GM12864 (cell line): ENCODE measurements around the gene OR4D2.

Experiments used
- DNase-seq: peaks from one replicate; pipeline ENCODE4 v3.0.0-alpha.2; 2011; ENCODE audit warnings: low read depth
- H3K4me3 ChIP-seq: 2 replicates; pipeline ENCODE4 v1.5.1; 2011; ENCODE audit warnings: mild to moderate bottlenecking, low read depth, low read length, control low read depth
- TF ChIP-seq, protein P1 (sequence below): IDR thresholded peaks from 2 replicates; pipeline ENCODE4 v1.5.1; 2011; ENCODE audit warnings: low read depth, mild to moderate bottlenecking, moderate library complexity, low read length, control low read depth, inconsistent platforms; ENCODE audit errors: missing control alignments

The OR4D2 gene

DNA sequence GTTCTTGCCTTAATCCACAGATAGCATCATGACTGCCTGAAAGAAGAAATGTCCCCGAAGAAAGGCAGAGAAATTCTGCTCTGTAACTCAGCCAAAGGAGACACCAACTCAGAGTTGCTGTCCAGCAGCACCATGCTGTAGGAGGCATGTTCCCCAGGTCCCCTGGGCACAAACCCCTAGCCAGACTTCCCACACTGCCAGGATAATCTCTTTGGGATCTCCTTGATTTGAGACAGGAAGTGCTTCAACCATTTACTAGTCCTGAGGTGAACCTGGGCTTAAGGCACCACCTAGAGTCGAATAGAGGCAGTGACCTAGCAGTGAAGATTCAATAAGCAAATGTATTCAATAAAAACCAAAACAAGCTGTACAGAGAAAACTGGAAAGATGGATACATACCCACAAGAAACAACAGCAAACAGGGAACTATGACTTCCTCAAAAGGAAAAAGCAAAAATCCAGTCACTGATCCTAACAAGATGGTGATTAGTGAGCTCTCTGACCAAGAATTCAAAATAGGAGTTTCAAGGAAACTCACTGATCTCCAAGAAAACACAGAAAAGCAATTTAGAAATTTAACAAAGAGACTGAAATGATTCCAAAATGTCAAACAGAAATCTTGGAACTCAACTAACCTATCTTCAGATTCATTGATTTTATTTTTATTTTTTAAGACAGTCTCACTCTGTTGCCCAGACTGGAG lies 5.7 kb downstream of the OR4D2 start:
- no peak overlapping the region for H3K4me3 ChIP-seq
- peak; percentile 10 for DNase-seq
- TF ChIP-seq, protein P1, sequence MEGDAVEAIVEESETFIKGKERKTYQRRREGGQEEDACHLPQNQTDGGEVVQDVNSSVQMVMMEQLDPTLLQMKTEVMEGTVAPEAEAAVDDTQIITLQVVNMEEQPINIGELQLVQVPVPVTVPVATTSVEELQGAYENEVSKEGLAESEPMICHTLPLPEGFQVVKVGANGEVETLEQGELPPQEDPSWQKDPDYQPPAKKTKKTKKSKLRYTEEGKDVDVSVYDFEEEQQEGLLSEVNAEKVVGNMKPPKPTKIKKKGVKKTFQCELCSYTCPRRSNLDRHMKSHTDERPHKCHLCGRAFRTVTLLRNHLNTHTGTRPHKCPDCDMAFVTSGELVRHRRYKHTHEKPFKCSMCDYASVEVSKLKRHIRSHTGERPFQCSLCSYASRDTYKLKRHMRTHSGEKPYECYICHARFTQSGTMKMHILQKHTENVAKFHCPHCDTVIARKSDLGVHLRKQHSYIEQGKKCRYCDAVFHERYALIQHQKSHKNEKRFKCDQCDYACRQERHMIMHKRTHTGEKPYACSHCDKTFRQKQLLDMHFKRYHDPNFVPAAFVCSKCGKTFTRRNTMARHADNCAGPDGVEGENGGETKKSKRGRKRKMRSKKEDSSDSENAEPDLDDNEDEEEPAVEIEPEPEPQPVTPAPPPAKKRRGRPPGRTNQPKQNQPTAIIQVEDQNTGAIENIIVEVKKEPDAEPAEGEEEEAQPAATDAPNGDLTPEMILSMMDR = peak; percentile 64

DNA sequence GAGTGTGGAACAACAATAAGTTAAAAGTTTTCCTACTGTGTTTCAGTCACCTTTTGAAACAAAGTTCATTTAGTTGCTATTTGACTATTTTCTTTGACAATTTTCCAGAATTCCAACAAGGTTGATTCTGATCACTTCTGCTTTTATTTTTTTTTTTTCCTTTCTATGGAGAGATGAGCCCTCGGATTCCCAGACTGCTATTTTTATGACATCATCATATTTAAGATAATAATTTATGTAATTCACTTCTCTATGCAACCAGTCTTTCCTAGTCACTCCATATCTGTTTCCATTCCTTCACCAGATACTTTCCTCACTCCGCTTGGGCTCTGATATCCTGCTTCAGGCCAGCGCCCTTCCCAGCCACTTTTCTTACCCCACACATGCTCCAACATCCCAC lies 8.1 kb downstream of the OR4D2 start:
- DNase-seq = no peak
- TF ChIP-seq, protein P1 = no peak
- no peak overlapping the region for H3K4me3 ChIP-seq

DNA sequence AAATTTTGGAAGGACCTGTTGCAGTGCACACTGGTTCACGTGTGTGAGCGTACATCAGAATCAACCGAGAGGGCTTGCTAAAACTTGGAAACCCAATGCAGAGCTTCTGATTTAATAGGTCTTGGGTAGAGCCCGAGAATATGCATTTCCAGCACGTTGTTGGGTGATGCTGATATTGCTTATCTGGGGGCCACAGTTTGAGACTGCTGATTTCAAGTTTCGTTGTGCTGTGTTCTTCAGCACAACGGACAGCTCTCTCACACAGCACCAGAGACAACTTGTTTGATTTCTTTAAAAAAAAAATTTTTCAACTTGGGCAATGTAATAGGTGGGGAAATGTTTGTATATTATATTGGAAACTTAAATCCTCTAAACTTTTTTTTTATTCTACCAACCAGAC lies 9.4 kb downstream of the OR4D2 start:
- TF ChIP-seq, protein P1 = no peak
- H3K4me3 ChIP-seq = no peak overlapping the region
- DNase-seq = no peak

DNA sequence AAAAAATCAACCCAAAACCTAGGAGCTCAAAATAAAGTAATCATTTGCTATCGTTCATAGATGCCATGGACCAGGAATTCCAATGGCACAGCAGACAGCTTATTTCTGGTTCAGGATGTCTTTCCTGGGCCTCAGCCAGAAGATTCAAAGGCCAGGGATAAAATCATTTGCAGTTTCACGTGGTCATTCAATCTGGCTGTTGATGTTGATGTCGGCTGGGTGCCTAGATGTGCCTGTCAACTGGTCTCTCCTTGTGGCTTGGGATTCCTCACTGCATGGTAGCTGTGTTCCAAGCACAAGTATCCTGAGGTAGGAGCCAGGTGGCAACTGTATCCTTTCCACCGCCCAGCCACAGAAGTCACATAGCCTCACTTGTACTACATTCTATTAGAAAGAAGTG lies 15.0 kb downstream of the OR4D2 start:
- TF ChIP-seq, protein P1 = no peak
- H3K4me3 ChIP-seq = no peak overlapping the region
- no peak for DNase-seq

DNA sequence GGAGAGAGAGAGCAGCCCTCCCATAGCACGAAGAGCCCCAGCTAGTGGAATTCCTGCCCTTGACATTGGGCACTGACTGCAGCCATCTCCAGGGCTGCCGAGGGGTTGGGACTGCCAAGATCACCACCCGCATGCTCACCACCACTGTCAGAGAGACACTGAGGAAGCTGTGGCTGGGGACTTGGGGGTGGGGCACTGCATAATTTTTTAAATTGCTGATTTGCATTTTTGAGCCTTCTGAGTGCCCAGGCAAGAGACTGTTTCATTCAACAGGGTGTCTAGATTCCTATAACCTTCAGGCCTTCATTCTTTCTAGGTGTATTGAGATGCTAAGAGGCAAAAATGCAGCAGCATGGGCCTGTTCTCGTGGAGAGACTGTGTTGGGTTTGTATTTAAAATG lies 16.7 kb downstream of the OR4D2 start:
- DNase-seq = no peak
- TF ChIP-seq, protein P1 = no peak
- no peak overlapping the region for H3K4me3 ChIP-seq

DNA sequence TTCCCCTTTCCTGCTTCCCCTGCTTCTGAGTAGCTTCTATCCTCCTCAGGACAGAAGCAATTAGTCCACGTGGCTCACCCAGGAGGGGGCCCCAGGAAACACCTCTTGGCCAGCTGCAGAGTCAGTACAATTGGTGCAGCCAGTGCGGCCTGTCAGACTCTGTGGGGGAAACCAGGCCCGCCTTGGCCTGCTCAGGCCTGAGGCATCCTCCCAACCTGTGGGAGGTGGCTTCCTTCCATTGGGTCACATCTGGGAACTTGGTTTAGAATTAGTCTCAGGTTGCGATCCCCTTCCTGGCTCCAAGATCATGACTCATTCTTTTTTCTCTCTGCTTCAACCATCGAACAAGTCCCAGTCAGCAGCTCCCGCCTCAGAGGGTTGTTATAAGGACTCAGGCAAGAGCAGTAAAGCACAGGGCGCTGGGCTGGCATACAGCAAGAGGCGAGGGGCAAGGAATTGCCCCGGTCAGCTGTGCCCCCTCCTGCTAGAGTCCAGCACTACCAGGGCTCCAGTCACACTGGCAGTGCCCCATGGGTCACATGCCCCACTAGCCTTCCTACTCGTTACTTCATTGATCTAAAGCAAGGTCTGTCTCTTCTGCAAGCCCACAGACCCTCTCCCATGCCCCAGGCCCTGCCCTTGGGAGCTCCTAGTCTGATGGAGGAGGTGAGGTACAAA lies 17.7 kb downstream of the OR4D2 start:
- DNase-seq = no peak
- TF ChIP-seq, protein P1 = no peak

More for the DNA sequence above, 17.7 kb downstream of the OR4D2 start:
- H3K4me3 ChIP-seq = no peak overlapping the region
